ENCODE measurements around the gene IMPDH2.

- TF ChIP-seq POLR2A (IDR thresholded peaks at IDR 0.05; ENCODE audit: low read length): peak; percentile 99
- TF ChIP-seq GATA1 (IDR thresholded peaks at IDR 0.05; ENCODE audit: low read depth, low read length): no peak
These were observed at the start of gene IMPDH2 for GRCh38 chr3:49028673-49029562.
